Common myeloid progenitor, CD34-positive (primary cell): ENCODE data around the gene SAA4.

Experiments
- CTCF ChIA-PET: fragments of 350-600 bp; sonication (Branson Sonifier 250); formaldehyde crosslinking; loops from one replicate; lab custom pipeline; 2021; ENCODE audit warnings: antibody characterized with exemption; lab: Charles Lee
- POLR2A ChIA-PET: fragments of 350-600 bp; sonication (Branson Sonifier 250); formaldehyde crosslinking; loops from one replicate; lab custom pipeline; 2021; ENCODE audit warnings: antibody characterized with exemption; lab: Charles Lee
- DNase-seq, 3 donors: peaks; one replicate each; pipeline versions ENCODE4 v3.0.0 to v3.0.0-alpha.2; 2013
- H3K27ac ChIP-seq, 2 experiments: 1 replicate in 1 of 2; 2 replicates in 1 of 2; pipeline ENCODE4 v1.7.0; 2013; ENCODE audit warnings: inconsistent platforms in 2 of 2, low read length in 2 of 2, mild to moderate bottlenecking in 2 of 2, low read depth in 1 of 2, moderate library complexity in 1 of 2; ENCODE audit not compliant: severe bottlenecking in 2 of 2, insufficient read depth in 1 of 2, poor library complexity in 1 of 2
- H3K27me3 ChIP-seq, 5 experiments: replicated peaks in 2 of 5; 1 replicate in 3 of 5; 2 replicates in 2 of 5; pipeline versions ENCODE4 v1.6.1 to v1.7.0; 2013; ENCODE audit warnings: low read length in 4 of 5, mild to moderate bottlenecking in 2 of 5, moderate library complexity in 2 of 5, inconsistent platforms in 1 of 5; ENCODE audit not compliant: insufficient read depth in 5 of 5, control insufficient read depth in 4 of 5
- H3K36me3 ChIP-seq, 4 experiments: 1 replicate in 2 of 4; 2 replicates in 2 of 4; pipeline versions ENCODE4 v1.6.1 to v1.7.0; 2013; ENCODE audit warnings: low read length in 3 of 4, control low read depth in 1 of 4, mild to moderate bottlenecking in 1 of 4; ENCODE audit not compliant: control insufficient read depth in 4 of 4, insufficient read depth in 4 of 4
- H3K4me1 ChIP-seq, 4 experiments: 1 replicate in 3 of 4; 2 replicates in 1 of 4; pipeline versions ENCODE4 v1.6.1 to v1.7.1; 2013; ENCODE audit warnings: low read length in 3 of 4, mild to moderate bottlenecking in 3 of 4, control low read depth in 1 of 4, inconsistent platforms in 1 of 4, moderate library complexity in 1 of 4; ENCODE audit not compliant: control insufficient read depth in 4 of 4, insufficient read depth in 4 of 4; ENCODE audit errors: control extremely low read depth in 1 of 4
- H3K4me3 ChIP-seq, 7 experiments: 1 replicate in 4 of 7; 2 replicates in 3 of 7; pipeline versions ENCODE4 v1.5.1 to v1.7.0; 2013; ENCODE audit warnings: mild to moderate bottlenecking in 7 of 7, low read length in 6 of 7, moderate library complexity in 6 of 7, inconsistent platforms in 2 of 7, low read depth in 2 of 7, control low read depth in 1 of 7; ENCODE audit not compliant: insufficient read depth in 4 of 7, control insufficient read depth in 1 of 7; ENCODE audit errors: extremely low read depth in 1 of 7
- H3K9me3 ChIP-seq, 5 experiments: 1 replicate in 4 of 5; 2 replicates in 1 of 5; pipeline versions ENCODE4 v1.6.1 to v1.7.1; 2013; ENCODE audit warnings: low read length in 4 of 5, mild to moderate bottlenecking in 2 of 5, inconsistent platforms in 1 of 5, low read depth in 1 of 5, moderate library complexity in 1 of 5; ENCODE audit not compliant: control insufficient read depth in 4 of 5, insufficient read depth in 2 of 5; ENCODE audit errors: control extremely low read depth in 1 of 5
- WGBS: methylation state at CpG from one replicate; pipeline ENCODE4 v1.1.5; 2013; ENCODE audit not compliant: insufficient coverage; 5-methylcytosine and 5-hydroxymethylcytosine counted together

The SAA4 gene

GRCh38 chr11:18230859-18231258 lies 5.7 kb downstream of the SAA4 start:
- Histone ChIP-seq H3K4me3 (no peak overlapping the region), H3K4me1 (peaks cover 0 to 3% (median under 1%) of the 10 kb centered on the region in 4 experiments), H3K27ac (no peak overlapping the region), H3K27me3 (peaks cover 0 to 3% (median 2%) of the 10 kb centered on the region in 5 experiments), H3K36me3 (no peaks in the 10 kb centered on the region), H3K9me3 (peaks cover 0 to 4% (median 0%) of the 10 kb centered on the region in 5 experiments)
- POLR2A ChIA-PET, result no interaction called here
- CTCF ChIA-PET, result no interaction called here
- no peak for DNase-seq
- 100% methylated on average over 2 of the region's 2 CpGs for WGBS

GRCh38 chr11:18229501-18229900 lies 7.1 kb downstream of the SAA4 start:
- Histone ChIP-seq H3K27me3 (no peaks in the 10 kb centered on the region), H3K36me3 (no peaks in the 10 kb centered on the region), H3K4me3 (no peak overlapping the region), H3K4me1 (peaks cover 0 to 3% (median under 1%) of the 10 kb centered on the region in 4 experiments), H3K9me3 (peaks cover 0 to 4% (median 0%) of the 10 kb centered on the region in 5 experiments), H3K27ac (no peak overlapping the region)
- no CpG with 5 or more reads among the region's 3 CpGs for WGBS
- CTCF ChIA-PET, result interaction anchor here (1.1 kb wide), 1 partner anchor 17 kb away, joined by 3 read pairs; no protein-coding TSS in a partner anchor
- DNase-seq, result peak in 1 of 3 donors; percentile 17
- POLR2A ChIA-PET, result no interaction called here

GRCh38 chr11:18225913-18226312 lies 10.7 kb downstream of the SAA4 start:
- no CpG with 5 or more reads among the region's 2 CpGs for WGBS
- H3K4me3 ChIP-seq, result no peak overlapping the region
- no peak overlapping the region for H3K27ac ChIP-seq
- ChIA-PET POLR2A (no interaction called here), CTCF (no interaction called here)
- H3K27me3 ChIP-seq, result peaks cover 0 to 3% (median 0%) of the 10 kb centered on the region in 5 experiments
- H3K9me3 ChIP-seq, result peaks cover 0 to 7% (median 1%) of the 10 kb centered on the region in 5 experiments
- peaks cover 0 to 3% (median under 1%) of the 10 kb centered on the region in 4 experiments for H3K4me1 ChIP-seq
- DNase-seq, result no peak
- H3K36me3 ChIP-seq, result no peaks in the 10 kb centered on the region

GRCh38 chr11:18223591-18224387 lies 12.8 kb downstream of the SAA4 start:
- peaks cover 0 to 12% (median 5%) of the 10 kb centered on the region in 5 experiments for H3K9me3 ChIP-seq
- peaks cover 0 to 4% (median 0%) of the 10 kb centered on the region in 5 experiments for H3K27me3 ChIP-seq
- CTCF ChIA-PET, result interaction anchor here (1.2 kb wide), 1 partner anchor 21 kb away, joined by 4 read pairs; no protein-coding TSS in a partner anchor
- no peak overlapping the region for H3K27ac ChIP-seq
- no peak overlapping the region for H3K4me3 ChIP-seq
- POLR2A ChIA-PET, result no interaction called here
- H3K4me1 ChIP-seq, result no peaks in the 10 kb centered on the region
- 0% methylated on average over 1 of the region's 3 CpGs for WGBS
- no peaks in the 10 kb centered on the region for H3K36me3 ChIP-seq
- no peak for DNase-seq

GRCh38 chr11:18222814-18223421 lies 13.7 kb downstream of the SAA4 start:
- no peak overlapping the region for H3K27ac ChIP-seq
- peak in 2 of 3 donors; percentile 8 to 13 for DNase-seq
- H3K36me3 ChIP-seq, result no peaks in the 10 kb centered on the region
- POLR2A ChIA-PET, result no interaction called here
- H3K9me3 ChIP-seq, result peaks cover 0 to 12% (median 5%) of the 10 kb centered on the region in 5 experiments
- peaks cover 0 to 4% (median 0%) of the 10 kb centered on the region in 5 experiments for H3K27me3 ChIP-seq
- WGBS, result 86% methylated on average over 1 of the region's 3 CpGs
- no peak overlapping the region for H3K4me3 ChIP-seq
- CTCF ChIA-PET, result no interaction called here
- no peaks in the 10 kb centered on the region for H3K4me1 ChIP-seq

- Histone ChIP-seq H3K4me3 (no peak overlapping the region), H3K27ac (no peak overlapping the region), H3K27me3 (peaks cover 0 to 4% (median 0%) of the 10 kb centered on the region in 5 experiments), H3K36me3 (no peaks in the 10 kb centered on the region), H3K4me1 (no peaks in the 10 kb centered on the region), H3K9me3 (peaks cover 0 to 12% (median 5%) of the 10 kb centered on the region in 5 experiments)
- WGBS, result 80% methylated on average over 5 of the region's 5 CpGs
- CTCF ChIA-PET, result interaction anchor here (1.6 kb wide), 1 partner anchor 18 kb away, joined by 6 read pairs; no protein-coding TSS in a partner anchor
- DNase-seq, result no peak
- POLR2A ChIA-PET, result interaction anchor here (0.7 kb wide), 1 partner anchor 20 kb away, joined by 3 read pairs; no protein-coding TSS in a partner anchor
Measured at GRCh38 chr11:18221274-18221876, 15.2 kb downstream of the SAA4 start.
